GM18861 (cell line): ENCODE measurements around the gene CAMTA1.
"Not testable (repeated sequence)": the region's sequence is repeated elsewhere in the genome, so short reads cannot be mapped to it uniquely, and the experiment has no call there.

Experiments
- ATAC-seq: cut with Tn5 transposase; IDR thresholded peaks from one replicate; pipeline ENCODE4 v1.9.1; 2021; ENCODE audit not compliant: unreplicated experiment

Gene CAMTA1

GRCh38 chr1:7390604-7391000 is 605.3 kb downstream of the CAMTA1 start:
- no peak for ATAC-seq

GRCh38 chr1:7393136-7393535 is 607.9 kb downstream of the CAMTA1 start:
- ATAC-seq: no peak

GRCh38 chr1:7395251-7395650 is 610.0 kb downstream of the CAMTA1 start:
- no peak for ATAC-seq

GRCh38 chr1:7398982-7399381 is 613.7 kb downstream of the CAMTA1 start:
- ATAC-seq: no peak

- no peak for ATAC-seq
Observed at GRCh38 chr1:7399514-7400125, 614.4 kb downstream of the CAMTA1 start.

GRCh38 chr1:7400566-7400965 is 615.3 kb downstream of the CAMTA1 start:
- ATAC-seq: no peak

- no peak for ATAC-seq
Observed at GRCh38 chr1:7401814-7402547, 616.7 kb downstream of the CAMTA1 start.

- ATAC-seq: no peak
Observed at GRCh38 chr1:7402548-7402850, 617.2 kb downstream of the CAMTA1 start.

- ATAC-seq: no peak
Observed at GRCh38 chr1:7403265-7404045, 618.2 kb downstream of the CAMTA1 start.

- no peak for ATAC-seq
Observed at GRCh38 chr1:7404046-7404742, 618.9 kb downstream of the CAMTA1 start.

GRCh38 chr1:7405844-7406500 is 620.7 kb downstream of the CAMTA1 start:
- no peak for ATAC-seq

- no peak for ATAC-seq
Observed at GRCh38 chr1:7406641-7407543, 621.6 kb downstream of the CAMTA1 start.

- no peak for ATAC-seq
Observed at GRCh38 chr1:7407544-7407895, 622.3 kb downstream of the CAMTA1 start.

- ATAC-seq: no peak
Observed at GRCh38 chr1:7407980-7408770, 622.9 kb downstream of the CAMTA1 start.

GRCh38 chr1:7408771-7409150 is 623.5 kb downstream of the CAMTA1 start:
- ATAC-seq: no peak

- no peak for ATAC-seq
Observed at GRCh38 chr1:7409278-7409677, 624.0 kb downstream of the CAMTA1 start.

- ATAC-seq: no peak
Observed at GRCh38 chr1:7410156-7410555, 624.9 kb downstream of the CAMTA1 start.

- not testable (repeated sequence) for ATAC-seq
Observed at GRCh38 chr1:7417618-7418017, 632.4 kb downstream of the CAMTA1 start.

GRCh38 chr1:7418442-7419080 is 633.3 kb downstream of the CAMTA1 start:
- ATAC-seq: no peak
